GM19324 (cell line): Measurements from ENCODE around the gene PTH1R.

Experiments
- ATAC-seq: cut with Tn5 transposase; IDR thresholded peaks from one replicate; pipeline ENCODE4 v1.9.1; 2021; ENCODE audit warnings: mild to moderate bottlenecking, moderate library complexity; ENCODE audit not compliant: unreplicated experiment, low FRiP score

Gene PTH1R

GRCh38 chr3:46895761-46896160, 18.2 kb downstream of the PTH1R start:
- ATAC-seq, result no peak

- no peak for ATAC-seq
Measured at GRCh38 chr3:46896386-46896785, 18.9 kb downstream of the PTH1R start.

- ATAC-seq, result no peak
Measured at GRCh38 chr3:46897031-46897430, 19.5 kb downstream of the PTH1R start.

GRCh38 chr3:46897829-46898320, 20.4 kb downstream of the PTH1R start:
- ATAC-seq, result no peak

- no peak for ATAC-seq
Measured at GRCh38 chr3:46898321-46899150, 21.0 kb downstream of the PTH1R start.

GRCh38 chr3:46899151-46900006, 21.9 kb downstream of the PTH1R start:
- ATAC-seq, result no peak

- no peak for ATAC-seq
Measured at GRCh38 chr3:46900007-46900292, 22.4 kb downstream of the PTH1R start.

GRCh38 chr3:46900356-46900755, 22.8 kb downstream of the PTH1R start:
- ATAC-seq, result no peak

- no peak for ATAC-seq
Measured at GRCh38 chr3:46901061-46901460, 23.5 kb downstream of the PTH1R start.

- ATAC-seq, result no peak
Measured at GRCh38 chr3:46901591-46902187, 24.2 kb downstream of the PTH1R start.

- no peak for ATAC-seq
Measured at GRCh38 chr3:46902188-46902631, 24.7 kb downstream of the PTH1R start.

GRCh38 chr3:46903341-46904302, 26.1 kb downstream of the PTH1R start:
- ATAC-seq, result no peak

GRCh38 chr3:46904303-46905212, 27.0 kb downstream of the PTH1R start:
- ATAC-seq, result no peak

- no peak for ATAC-seq
Measured at GRCh38 chr3:46905213-46905560, 27.7 kb downstream of the PTH1R start.

- ATAC-seq, result no peak
Measured at GRCh38 chr3:46905661-46906451, 28.3 kb downstream of the PTH1R start.

- ATAC-seq, result no peak
Measured at GRCh38 chr3:46906471-46907058, 29.0 kb downstream of the PTH1R start.

- no peak for ATAC-seq
Measured at GRCh38 chr3:46907271-46907670, 29.8 kb downstream of the PTH1R start.

- ATAC-seq, result no peak
Measured at GRCh38 chr3:46907960-46908293, 30.4 kb downstream of the PTH1R start.
